ENCODE measurements around the gene POLR3F.
"Not testable (repeated sequence)": the region's sequence is repeated elsewhere in the genome, so short reads cannot be mapped to it uniquely, and the experiment has no call there.

Gene POLR3F

DNA sequence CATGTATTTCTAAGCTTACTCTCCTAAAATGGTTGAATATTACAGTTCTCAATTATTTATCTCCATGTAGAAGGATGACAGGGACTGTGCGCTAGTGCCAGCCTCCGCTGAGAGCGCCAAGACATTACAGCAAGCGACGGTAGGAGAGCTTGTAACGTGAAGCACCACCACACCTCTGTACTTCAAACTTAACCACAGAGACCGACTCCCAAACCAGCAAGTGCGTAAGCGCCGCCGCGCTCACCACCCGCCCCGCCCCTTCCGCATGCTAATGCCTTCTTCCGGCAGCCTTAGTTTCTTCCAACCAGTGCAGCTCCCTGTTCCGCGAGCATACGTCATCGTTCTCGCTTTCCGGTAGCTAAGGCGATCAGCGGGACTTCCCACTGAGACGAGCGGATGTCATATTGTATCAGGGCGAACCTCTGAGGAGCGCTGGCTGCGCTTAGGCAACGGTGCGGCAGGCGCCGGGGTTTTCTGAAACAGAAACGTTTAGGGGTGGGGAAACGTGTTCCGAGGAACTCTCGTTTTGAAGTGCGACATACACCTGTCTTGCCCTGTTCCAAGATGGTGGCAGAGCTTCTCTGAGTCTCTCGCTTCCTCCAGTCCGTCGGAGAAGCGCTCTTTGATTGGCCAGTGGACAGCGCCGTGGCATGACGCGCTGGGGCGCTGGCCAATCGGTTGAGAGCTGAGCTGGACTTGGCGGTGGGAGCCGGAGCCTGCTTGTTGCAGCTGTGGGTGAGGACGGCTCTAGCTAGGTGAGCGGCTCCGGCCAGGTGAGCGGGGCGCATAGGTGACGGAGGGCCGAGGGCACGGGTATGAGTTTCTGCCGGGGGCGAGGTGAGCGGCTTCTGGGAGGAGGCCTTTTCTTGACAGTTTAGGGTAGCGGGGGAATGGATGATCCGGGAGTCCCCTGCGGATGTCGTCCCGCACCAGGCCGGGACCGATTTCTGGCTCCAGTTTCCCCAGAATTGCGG is 40.3 kb downstream of the POLR3F start, which contains the start of gene SEC23B:
TSS of gene SEC23B (plus strand) at position 723 of the 974 bp plus-strand sequence. CDS start 2,896 bp downstream, outside the sequence.
- DNase-seq = peak; percentile 96

DNA sequence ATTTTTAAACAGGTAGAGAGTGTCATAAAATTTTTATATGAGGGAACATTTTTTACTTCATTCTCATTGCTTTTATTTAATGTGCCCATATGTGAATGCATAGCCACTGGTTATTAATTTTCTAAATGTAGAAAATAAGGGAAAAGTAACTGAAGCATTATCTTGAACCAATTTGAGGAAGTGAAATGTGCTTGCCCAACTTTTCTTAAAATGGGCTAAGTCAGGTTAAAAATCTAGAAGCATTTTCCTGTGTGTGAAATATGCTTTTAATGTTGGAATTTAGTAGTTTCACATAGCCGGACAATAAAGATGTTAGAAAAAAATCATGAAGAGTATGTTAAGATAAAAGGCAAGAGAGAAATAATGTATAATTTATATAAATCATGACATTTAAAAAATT is 44.4 kb downstream of the POLR3F start:
- no peak for DNase-seq

DNA sequence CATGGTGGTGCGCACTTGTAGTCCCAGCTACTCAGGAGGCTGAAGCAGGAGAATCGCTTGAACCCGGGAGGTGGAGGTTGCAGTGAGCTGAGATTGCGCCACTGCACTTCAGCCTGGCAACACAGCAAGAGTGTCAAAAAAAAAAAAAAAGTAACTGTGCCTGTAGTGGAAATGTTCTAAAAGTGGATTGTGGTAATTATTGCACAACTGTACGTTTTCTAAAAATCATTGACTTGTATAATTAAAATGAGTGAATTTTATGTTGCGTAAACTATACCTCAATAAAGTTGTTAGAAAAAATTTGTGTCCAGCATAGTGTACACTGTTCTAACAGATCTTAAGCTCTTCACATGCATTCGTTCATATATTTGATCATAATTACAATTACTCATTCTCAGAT is 46.0 kb downstream of the POLR3F start:
- DNase-seq = no peak

DNA sequence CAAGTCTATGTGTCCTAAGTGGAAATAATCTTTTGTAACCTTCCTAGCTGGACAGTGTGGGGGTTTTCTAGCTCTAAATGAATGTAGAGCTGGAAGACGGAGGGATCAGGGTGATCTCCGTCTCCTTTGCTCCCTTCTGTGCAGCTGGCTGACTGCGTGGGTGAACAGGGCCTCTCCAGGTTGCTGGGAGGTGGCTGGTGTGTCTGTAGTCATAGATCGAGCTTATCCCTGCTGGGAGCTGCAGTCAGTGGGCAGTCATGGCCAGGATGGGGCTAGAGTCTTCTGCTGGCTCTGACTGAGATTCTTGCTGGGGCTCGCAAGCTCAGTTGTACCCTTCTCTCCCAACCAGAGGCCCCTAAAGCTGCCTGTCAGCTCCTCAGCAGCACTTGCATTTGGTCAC is 46.9 kb downstream of the POLR3F start:
- no peak for DNase-seq

DNA sequence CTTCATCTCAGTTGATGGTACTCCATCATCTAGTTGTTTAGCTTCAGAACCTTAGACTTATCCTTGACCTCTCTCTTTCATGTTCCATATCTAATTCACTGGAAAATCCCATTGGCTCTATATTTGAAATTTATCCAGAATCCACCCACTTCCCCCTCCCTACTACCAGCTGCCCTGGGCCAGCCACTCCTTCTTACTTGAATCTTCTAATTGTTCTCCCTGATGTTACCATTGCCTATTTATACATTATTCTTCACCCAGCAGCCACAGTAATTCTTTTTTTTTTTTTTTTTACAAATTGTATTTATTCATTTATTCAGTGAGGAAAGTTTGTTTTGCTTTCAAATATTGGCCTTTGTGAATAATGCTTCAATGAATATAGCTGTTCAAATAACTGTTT is 48.8 kb downstream of the POLR3F start:
- no peak for DNase-seq

DNA sequence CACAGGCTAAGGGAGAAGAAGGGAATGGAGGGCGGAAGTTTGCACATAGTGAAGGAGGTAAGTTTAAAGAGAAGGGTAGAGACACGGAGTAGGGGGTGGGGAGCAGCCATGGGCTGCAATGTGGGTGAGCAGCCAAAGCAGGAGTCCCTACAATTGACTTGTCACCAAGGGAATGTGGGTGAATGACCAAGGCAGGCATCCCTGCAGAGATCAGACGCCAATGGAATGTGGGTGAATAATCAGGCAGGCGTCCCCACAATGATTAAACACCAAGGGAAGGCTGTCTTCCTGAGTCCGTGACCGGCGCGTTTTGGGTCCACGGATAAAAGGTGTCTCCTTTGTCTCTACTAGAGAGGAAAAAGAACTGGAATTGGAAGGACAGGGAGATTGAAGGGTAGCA is 54.9 kb downstream of the POLR3F start:
- not testable (repeated sequence) for DNase-seq

DNA sequence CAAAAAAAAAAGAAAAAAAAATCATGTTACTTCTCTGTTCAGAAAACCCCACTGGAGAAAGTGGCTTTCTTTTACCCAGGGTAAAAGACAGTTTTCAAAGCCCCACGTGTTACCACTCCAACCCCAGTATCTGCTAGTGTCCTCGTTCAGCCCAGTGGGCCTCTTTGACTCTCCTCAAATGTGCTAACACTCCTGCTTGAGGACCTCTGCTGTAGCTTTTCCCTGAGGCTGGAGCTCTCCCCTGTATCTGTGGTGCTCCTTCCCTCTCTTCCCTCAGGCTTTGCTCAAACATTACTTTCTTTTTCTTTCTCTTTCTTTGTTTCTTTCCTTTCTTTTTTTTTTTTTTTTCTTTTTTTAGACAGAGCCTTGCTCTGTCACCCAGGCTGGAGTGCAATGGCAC is 55.9 kb downstream of the POLR3F start:
- DNase-seq = no peak

DNA sequence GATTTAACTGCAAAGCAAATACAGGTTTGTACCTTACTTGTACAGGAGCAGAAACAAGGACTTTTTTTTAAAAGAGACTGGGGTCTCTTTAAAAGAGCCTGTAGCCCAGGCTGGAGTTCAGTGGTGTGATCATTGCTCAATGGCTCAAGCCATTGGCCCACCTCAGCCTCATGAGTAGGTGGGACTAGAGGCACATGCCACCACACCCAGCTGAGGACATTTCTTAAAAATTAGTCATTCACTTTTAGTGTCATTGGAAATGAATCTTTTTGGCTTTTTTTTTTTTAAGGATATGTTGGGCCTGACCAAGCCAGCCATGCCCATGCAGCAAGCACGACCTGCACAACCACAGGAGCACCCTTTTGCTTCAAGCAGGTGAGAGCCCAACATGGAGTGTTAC is 57.5 kb downstream of the POLR3F start:
- DNase-seq = no peak

DNA sequence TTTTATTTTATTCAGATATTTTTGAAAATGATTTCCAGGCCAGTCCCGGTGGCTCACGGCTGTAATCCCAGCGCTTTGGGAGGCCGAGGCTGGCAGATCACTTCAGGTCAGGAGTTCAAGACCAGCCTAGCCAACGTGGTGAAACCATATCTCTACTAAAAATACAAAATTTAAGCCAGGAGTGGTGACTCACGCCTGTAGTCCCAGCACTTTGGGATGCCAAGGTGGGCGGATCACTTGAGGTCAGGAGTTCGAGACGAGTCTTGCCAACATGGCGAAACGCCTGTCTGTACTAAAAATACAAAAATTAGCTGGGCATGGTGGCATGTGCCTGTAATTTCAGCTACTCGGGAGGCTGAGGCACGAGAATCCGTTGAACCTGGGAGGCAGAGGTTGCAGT is 59.6 kb downstream of the POLR3F start:
- DNase-seq = not testable (repeated sequence)

DNA sequence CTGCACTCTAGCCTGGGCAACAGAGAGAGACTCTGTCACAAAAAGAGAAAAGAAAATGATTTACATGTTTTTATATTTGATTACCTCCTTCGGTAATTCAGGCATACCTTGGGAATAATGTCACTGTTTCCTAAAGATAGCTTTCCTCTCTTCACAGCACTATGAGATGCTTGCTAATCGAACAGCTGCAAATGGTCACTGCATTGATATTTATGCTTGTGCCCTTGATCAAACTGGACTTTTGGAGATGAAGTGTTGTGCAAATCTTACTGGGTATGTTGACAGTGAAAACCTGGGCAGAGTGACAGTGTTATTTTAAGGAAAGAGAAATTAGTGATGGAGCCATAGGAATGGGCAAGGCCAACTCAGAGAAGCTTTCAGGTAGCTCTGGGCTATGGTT is 60.1 kb downstream of the POLR3F start:
- DNase-seq = no peak

DNA sequence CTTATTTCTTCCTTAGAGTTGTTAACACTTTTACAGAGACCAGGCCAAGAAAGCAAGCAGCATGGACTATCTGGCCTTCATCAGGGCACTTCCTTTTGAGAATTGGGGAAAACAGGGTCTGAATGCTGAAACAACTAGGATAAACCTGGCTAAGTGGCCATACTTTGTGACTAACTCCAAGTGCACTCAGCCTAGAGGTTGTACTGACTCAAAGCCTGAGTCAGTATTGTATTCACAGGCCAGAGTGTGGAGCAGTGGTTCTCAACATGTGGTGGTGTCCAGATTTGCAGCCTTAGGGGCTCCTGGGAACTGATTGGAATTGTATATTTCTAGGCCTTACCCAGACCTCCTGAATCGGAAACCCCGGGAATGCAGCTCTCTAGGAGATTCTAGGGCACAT is 60.6 kb downstream of the POLR3F start:
- DNase-seq = no peak

DNA sequence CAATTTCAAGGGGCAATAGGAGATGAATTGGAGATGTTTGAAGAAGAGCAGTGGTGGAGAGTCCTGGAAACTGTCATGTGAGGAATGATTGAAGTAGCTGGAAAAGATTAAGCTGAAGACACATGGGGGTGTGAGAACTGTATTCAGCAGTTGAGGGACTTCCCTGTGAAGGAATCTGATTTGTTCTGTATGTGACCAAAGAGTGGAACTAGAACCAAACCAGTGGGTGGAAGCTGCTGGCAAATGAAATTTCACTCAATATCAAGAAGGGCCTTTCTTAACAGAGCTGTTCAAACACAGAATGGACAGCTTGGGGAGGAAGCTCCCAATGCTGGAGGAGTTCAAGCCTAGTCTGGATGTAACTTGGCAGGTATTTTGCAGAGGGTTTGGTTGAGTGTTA is 61.9 kb downstream of the POLR3F start:
- no peak for DNase-seq

DNA sequence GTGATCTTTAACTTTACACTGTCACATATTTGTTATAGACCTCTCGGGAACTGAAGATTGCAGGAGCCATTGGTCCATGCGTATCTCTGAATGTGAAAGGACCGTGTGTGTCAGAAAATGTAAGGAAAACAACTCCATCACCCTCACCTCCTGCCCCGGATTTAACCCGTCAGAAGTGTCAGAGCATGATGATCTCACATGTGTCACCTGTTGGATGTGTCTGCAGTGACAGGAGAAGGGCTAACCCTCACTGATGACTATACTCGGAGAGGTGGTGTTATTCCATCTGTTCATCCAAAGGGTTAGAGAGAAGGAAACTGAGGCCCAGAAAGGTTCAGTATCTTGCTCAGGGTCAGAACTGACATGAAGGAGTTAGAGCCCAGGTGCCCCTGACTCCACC is 65.4 kb downstream of the POLR3F start:
- DNase-seq = no peak

DNA sequence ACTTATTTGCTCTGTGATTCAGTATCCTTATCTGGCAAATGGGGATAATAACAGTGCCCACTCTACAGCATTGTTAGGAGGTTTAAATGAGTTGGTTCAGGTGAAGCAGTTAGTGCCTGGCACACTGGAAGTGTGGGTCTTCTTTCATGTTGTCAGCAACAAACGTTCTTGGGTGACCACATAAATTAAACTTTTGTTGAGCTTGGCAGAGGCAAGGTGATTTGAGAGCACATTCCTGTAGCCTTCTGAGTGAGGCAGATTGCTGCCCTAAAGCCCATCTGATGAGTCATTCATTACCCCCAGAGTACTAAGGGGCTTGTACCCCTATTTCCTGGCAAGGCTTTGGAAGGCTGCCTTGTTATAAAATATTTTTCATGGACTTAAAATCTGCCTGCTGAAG is 66.3 kb downstream of the POLR3F start:
- no peak for DNase-seq

DNA sequence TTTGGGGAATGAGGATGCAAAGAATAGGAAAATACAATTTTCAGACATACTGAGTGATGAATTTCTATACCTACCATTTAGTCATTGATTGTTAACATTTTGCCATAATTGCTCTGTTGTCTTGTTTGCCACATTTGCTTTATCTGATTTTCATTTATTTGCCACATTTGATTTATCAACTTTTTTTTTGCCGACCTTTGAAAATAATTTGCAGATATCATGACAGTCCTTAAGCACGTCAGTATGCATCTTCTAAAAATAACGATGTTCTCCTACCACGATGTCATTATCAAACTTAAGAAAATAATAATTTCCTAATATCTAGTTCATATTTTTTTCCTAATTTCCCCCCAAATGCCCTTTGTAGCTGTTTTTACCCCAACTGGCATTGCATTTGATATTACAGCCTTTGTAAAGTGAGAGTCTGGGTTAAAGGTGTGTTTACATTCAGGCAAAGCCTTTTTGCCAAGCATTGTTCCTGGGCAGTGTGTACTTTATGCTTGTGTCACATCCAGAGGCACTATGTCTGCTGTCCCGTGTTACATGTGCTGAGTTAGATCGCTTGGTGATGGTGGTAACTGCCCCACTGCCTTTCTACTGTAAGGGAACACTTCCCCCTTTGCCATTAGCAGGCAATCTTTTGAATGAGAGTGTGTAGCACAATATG is 66.9 kb downstream of the POLR3F start:
- no peak for DNase-seq
